DND-41 (cell line): ENCODE data around the gene RNF150.
"Not testable (repeated sequence)": the region's sequence is repeated elsewhere in the genome, so short reads cannot be mapped to it uniquely, and the experiment has no call there.

ENCODE experiments used
- ATAC-seq: fragments of 200-7000 bp; cut with Tn5 transposase; 3 replicates; pipeline ENCODE4 v1.9.1; 2021; ENCODE audit warnings: low read depth; ENCODE audit not compliant: insufficient read depth
- DNase-seq: peaks from one replicate; pipeline ENCODE4 v3.0.0-alpha.2; 2020
- H2AFZ ChIP-seq: 2 replicates; pipeline ENCODE4 v1.6.0; 2012; ENCODE audit warnings: low read depth, low read length
- H3K27ac ChIP-seq: 2 replicates; pipeline ENCODE4 v1.5.1; 2012; ENCODE audit warnings: low read length, inconsistent platforms
- H3K27me3 ChIP-seq: fragments of 200-600 bp; sonication (generic); 2 replicates; pipeline ENCODE4 v1.6.0; 2012; ENCODE audit warnings: low read length, mild to moderate bottlenecking, inconsistent platforms; ENCODE audit not compliant: insufficient read depth, poor library complexity
- H3K36me3 ChIP-seq: 2 replicates; pipeline ENCODE4 v1.5.1; 2012; ENCODE audit warnings: low read length, inconsistent platforms; ENCODE audit not compliant: insufficient read depth
- H3K4me1 ChIP-seq: 2 replicates; pipeline ENCODE4 v1.5.1; 2012; ENCODE audit warnings: mild to moderate bottlenecking, low read length; ENCODE audit not compliant: insufficient read depth
- H3K4me2 ChIP-seq: 2 replicates; pipeline ENCODE4 v1.6.0; 2012; ENCODE audit warnings: mild to moderate bottlenecking, moderate library complexity, low read length, inconsistent platforms; ENCODE audit not compliant: insufficient read depth
- H3K4me3 ChIP-seq, 2 experiments: fragments of 200-600 bp in 1 of 2; shearing (Covaris generic) in 1 of 2; 2 replicates each; pipeline ENCODE4 v1.5.1; 2012 to 2016; ENCODE audit warnings: inconsistent platforms in 2 of 2, low read length in 2 of 2, mild to moderate bottlenecking in 2 of 2, low read depth in 1 of 2, moderate library complexity in 1 of 2
- H3K79me2 ChIP-seq: 2 replicates; pipeline ENCODE4 v1.6.0; 2012; ENCODE audit warnings: low read length, inconsistent platforms; ENCODE audit not compliant: insufficient read depth
- H3K9ac ChIP-seq: 2 replicates; pipeline ENCODE4 v1.6.0; 2012; ENCODE audit warnings: low read depth, mild to moderate bottlenecking, inconsistent platforms, low read length, moderate library complexity
- H3K9me3 ChIP-seq: 2 replicates; pipeline ENCODE4 v1.5.1; 2012; ENCODE audit warnings: low read length, moderate library complexity, mild to moderate bottlenecking, inconsistent platforms; ENCODE audit not compliant: insufficient read depth, severe bottlenecking
- H4K20me1 ChIP-seq: 2 replicates; pipeline ENCODE4 v1.6.0; 2012; ENCODE audit warnings: low read length; ENCODE audit not compliant: insufficient read depth
- CTCF ChIP-seq: IDR thresholded peaks from 2 replicates; pipeline ENCODE4 v1.5.1; 2012; ENCODE audit warnings: borderline replicate concordance, low read length, moderate library complexity, mild to moderate bottlenecking; ENCODE audit not compliant: poor library complexity, severe bottlenecking; ENCODE audit errors: extremely low read depth
- EZH2 ChIP-seq: IDR thresholded peaks from 3 replicates; pipeline ENCODE4 v1.6.1; 2012; ENCODE audit warnings: borderline replicate concordance, low read depth, mild to moderate bottlenecking, moderate library complexity, low read length, inconsistent platforms; ENCODE audit not compliant: severe bottlenecking

The RNF150 gene

GRCh38 chr4:140829825-140830224, 303.4 kb downstream of the RNF150 start:
- H3K4me3 ChIP-seq, result no peak overlapping the region
- no peaks in the 10 kb centered on the region for H3K4me1 ChIP-seq
- TF ChIP-seq CTCF, result no peak
- TF ChIP-seq EZH2, result no peak
- no peaks in the 10 kb centered on the region for H3K9me3 ChIP-seq
- no peak overlapping the region for H3K27ac ChIP-seq
- no peak for ATAC-seq
- no peaks in the 10 kb centered on the region for H3K36me3 ChIP-seq
- H3K79me2 ChIP-seq, result no peaks in the 10 kb centered on the region
- no peak overlapping the region for H3K9ac ChIP-seq
- no peak overlapping the region for H3K4me2 ChIP-seq
- H2AFZ ChIP-seq, result no peak overlapping the region
- no peak for DNase-seq
- H3K27me3 ChIP-seq, result no peaks in the 10 kb centered on the region
- H4K20me1 ChIP-seq, result no peaks in the 10 kb centered on the region

GRCh38 chr4:140826701-140827027, 306.6 kb downstream of the RNF150 start:
- ATAC-seq (no peak), DNase-seq (no peak)
- no peak overlapping the region for H3K4me3 ChIP-seq

GRCh38 chr4:140820520-140820919, 312.7 kb downstream of the RNF150 start:
- H4K20me1 ChIP-seq, H3K27ac ChIP-seq, DNase-seq, H2AFZ ChIP-seq, H3K36me3 ChIP-seq, H3K9ac ChIP-seq, H3K4me1 ChIP-seq, H3K4me2 ChIP-seq, ATAC-seq, H3K27me3 ChIP-seq, H3K4me3 ChIP-seq, H3K79me2 ChIP-seq, H3K9me3 ChIP-seq: not testable (repeated sequence)

More at GRCh38 chr4:140826701-140827027, 306.6 kb downstream of the RNF150 start:
- no peaks in the 10 kb centered on the region for H3K9me3 ChIP-seq
- TF ChIP-seq EZH2 (no peak), CTCF (no peak)
- no peaks in the 10 kb centered on the region for H4K20me1 ChIP-seq
- no peaks in the 10 kb centered on the region for H3K4me1 ChIP-seq
- no peaks in the 10 kb centered on the region for H3K79me2 ChIP-seq
- H3K9ac ChIP-seq, result no peak overlapping the region
- H2AFZ ChIP-seq, result no peak overlapping the region
- H3K27ac ChIP-seq, result no peak overlapping the region
- no peak overlapping the region for H3K4me2 ChIP-seq
- no peaks in the 10 kb centered on the region for H3K36me3 ChIP-seq
- H3K27me3 ChIP-seq, result no peaks in the 10 kb centered on the region

GRCh38 chr4:140819610-140820009, 313.7 kb downstream of the RNF150 start:
- no peaks in the 10 kb centered on the region for H3K36me3 ChIP-seq
- DNase-seq, result no peak

More at GRCh38 chr4:140819610-140820009, 313.7 kb downstream of the RNF150 start:
- no peaks in the 10 kb centered on the region for H3K79me2 ChIP-seq
- no peak overlapping the region for H3K27ac ChIP-seq
- H3K27me3 ChIP-seq, result no peaks in the 10 kb centered on the region
- H3K4me1 ChIP-seq, result no peaks in the 10 kb centered on the region
- no peaks in the 10 kb centered on the region for H4K20me1 ChIP-seq
- H2AFZ ChIP-seq, result no peak overlapping the region
- H3K9me3 ChIP-seq, result no peaks in the 10 kb centered on the region
- no peak overlapping the region for H3K4me2 ChIP-seq
- no peak overlapping the region for H3K9ac ChIP-seq
- no peak overlapping the region for H3K4me3 ChIP-seq
- ATAC-seq, result no peak
- TF ChIP-seq EZH2 (no peak), CTCF (no peak)
